ENCODE results near the gene SPATS2. TPM values are rescaled to one million over a fixed set of nuclear protein-coding genes. Genes with fewer than 3 reads are reported as not detected.

SPATS2 gene
- total and polyA plus RNA-seq, 2 of the 4 experiments (the other 2 are of a cell fraction) = 50.6 to 63.3 TPM

DNA sequence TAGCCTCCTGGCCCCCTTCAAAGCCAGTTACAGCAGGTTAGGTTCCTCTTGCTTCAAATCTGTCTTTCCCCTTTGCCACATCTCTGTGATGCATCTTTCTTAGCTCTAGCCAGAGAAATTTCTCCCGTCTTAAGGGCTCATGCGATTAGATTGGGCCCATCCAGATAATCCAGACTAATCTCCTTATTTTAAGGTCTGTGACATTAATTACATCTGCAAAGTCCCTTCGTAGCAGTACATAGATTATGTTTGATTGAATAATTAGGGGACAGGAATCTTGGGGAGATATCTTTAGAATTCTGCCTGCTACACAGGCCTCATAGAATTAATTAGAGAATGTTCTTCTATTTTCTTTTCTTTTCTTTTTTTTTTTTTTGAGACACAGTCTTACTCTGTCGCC is 79.3 kb downstream of the SPATS2 start:
- TF ChIP-seq CEBPB (IDR thresholded peaks at IDR 0.05; ENCODE audit: low read depth, low read length) (no peak), POLR2A (IDR thresholded peaks at IDR 0.05; ENCODE audit: low read depth, low read length) (no peak), BHLHE40 (IDR thresholded peaks at IDR 0.05; ENCODE audit: low read depth, low read length) (no peak), NFE2L2 (IDR thresholded peaks at IDR 0.05; ENCODE audit: low read depth, low read length) (no peak), MAZ (IDR thresholded peaks at IDR 0.05; ENCODE audit: borderline replicate concordance, low read depth, low read length) (no peak), CHD1 (IDR thresholded peaks at IDR 0.05; ENCODE audit: low read depth, low read length) (no peak), MAFK (IDR thresholded peaks at IDR 0.05; ENCODE audit: low read depth, low read length) (no peak), RAD21 (IDR thresholded peaks at IDR 0.05; ENCODE audit: low read length) (no peak), SMC3 (IDR thresholded peaks at IDR 0.05; ENCODE audit: low read depth, low read length) (no peak), RCOR1 (IDR thresholded peaks at IDR 0.05; ENCODE audit: insufficient replicate concordance, low read length) (no peak), MXI1 (IDR thresholded peaks at IDR 0.05; ENCODE audit: borderline replicate concordance, low read depth, low read length) (no peak), FOS (IDR thresholded peaks at IDR 0.05; ENCODE audit: low read depth, low read length) (no peak), RFX5 (IDR thresholded peaks at IDR 0.05; ENCODE audit: low read depth, low read length) (no peak)
- TF ChIP-seq, protein P1, sequence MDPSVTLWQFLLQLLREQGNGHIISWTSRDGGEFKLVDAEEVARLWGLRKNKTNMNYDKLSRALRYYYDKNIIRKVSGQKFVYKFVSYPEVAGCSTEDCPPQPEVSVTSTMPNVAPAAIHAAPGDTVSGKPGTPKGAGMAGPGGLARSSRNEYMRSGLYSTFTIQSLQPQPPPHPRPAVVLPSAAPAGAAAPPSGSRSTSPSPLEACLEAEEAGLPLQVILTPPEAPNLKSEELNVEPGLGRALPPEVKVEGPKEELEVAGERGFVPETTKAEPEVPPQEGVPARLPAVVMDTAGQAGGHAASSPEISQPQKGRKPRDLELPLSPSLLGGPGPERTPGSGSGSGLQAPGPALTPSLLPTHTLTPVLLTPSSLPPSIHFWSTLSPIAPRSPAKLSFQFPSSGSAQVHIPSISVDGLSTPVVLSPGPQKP (IDR thresholded peaks at IDR 0.05; ENCODE audit: borderline replicate concordance, low read depth, low read length) = no peak
- TF ChIP-seq, protein P2, sequence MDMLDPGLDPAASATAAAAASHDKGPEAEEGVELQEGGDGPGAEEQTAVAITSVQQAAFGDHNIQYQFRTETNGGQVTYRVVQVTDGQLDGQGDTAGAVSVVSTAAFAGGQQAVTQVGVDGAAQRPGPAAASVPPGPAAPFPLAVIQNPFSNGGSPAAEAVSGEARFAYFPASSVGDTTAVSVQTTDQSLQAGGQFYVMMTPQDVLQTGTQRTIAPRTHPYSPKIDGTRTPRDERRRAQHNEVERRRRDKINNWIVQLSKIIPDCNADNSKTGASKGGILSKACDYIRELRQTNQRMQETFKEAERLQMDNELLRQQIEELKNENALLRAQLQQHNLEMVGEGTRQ (IDR thresholded peaks at IDR 0.05; ENCODE audit: low read depth, low read length) = no peak
- TF ChIP-seq, protein P3, sequence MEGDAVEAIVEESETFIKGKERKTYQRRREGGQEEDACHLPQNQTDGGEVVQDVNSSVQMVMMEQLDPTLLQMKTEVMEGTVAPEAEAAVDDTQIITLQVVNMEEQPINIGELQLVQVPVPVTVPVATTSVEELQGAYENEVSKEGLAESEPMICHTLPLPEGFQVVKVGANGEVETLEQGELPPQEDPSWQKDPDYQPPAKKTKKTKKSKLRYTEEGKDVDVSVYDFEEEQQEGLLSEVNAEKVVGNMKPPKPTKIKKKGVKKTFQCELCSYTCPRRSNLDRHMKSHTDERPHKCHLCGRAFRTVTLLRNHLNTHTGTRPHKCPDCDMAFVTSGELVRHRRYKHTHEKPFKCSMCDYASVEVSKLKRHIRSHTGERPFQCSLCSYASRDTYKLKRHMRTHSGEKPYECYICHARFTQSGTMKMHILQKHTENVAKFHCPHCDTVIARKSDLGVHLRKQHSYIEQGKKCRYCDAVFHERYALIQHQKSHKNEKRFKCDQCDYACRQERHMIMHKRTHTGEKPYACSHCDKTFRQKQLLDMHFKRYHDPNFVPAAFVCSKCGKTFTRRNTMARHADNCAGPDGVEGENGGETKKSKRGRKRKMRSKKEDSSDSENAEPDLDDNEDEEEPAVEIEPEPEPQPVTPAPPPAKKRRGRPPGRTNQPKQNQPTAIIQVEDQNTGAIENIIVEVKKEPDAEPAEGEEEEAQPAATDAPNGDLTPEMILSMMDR (conservative IDR thresholded peaks at IDR 0.05; ENCODE audit: low read depth, low read length) = no peak
- Histone ChIP-seq H2BK5ac (ENCODE audit: low read depth, low read length, poor library complexity, severe bottlenecking) (no peak overlapping the region), H2BK15ac (ENCODE audit: low read depth, low read length) (no peak overlapping the region), H3K4me3 (ENCODE audit: insufficient read depth, low read depth, low read length) (no peak overlapping the region), H2BK20ac (ENCODE audit: low read depth, low read length) (no peak overlapping the region), H3K9ac (ENCODE audit: low read depth, low read length) (no peak overlapping the region), H2AFZ (replicated peaks; ENCODE audit: low read length, poor library complexity) (no peak overlapping the region), H3K18ac (ENCODE audit: low read depth, low read length) (no peak overlapping the region), H3K9me3 (ENCODE audit: control insufficient read depth, insufficient read depth, low read length) (peaks cover 2% of the 10 kb centered on the region; the same call in 1 of the 2 replicates), H4K5ac (ENCODE audit: low read depth, low read length) (no peak overlapping the region), H4K20me1 (ENCODE audit: insufficient read depth, low read length) (peaks cover 6% of the 10 kb centered on the region; the same call in 1 of the 2 replicates), H3K4me2 (ENCODE audit: low read depth, low read length) (no peak overlapping the region), H3K4me1 (ENCODE audit: control insufficient read depth, insufficient read depth, low read length) (no peaks in the 10 kb centered on the region; the same call in 1 of the 2 replicates), H3K36me3 (ENCODE audit: control insufficient read depth, insufficient read depth, low read length) (no peaks in the 10 kb centered on the region), H4K8ac (ENCODE audit: low read depth in 2 of 2, low read length in 2 of 2) (no peak overlapping the region), H2BK120ac (ENCODE audit: low read depth, low read length) (no peak overlapping the region), H3K23ac (ENCODE audit: low read depth, low read length) (no peak overlapping the region), H3K79me1 (ENCODE audit: low read depth in 1 of 2, low read length in 2 of 2) (peaks cover 19 to 43% of the 10 kb centered on the region in 2 experiments), H2AK9ac (replicated peaks; ENCODE audit: low read depth, low read length, poor library complexity) (no peak overlapping the region), H3K27ac (ENCODE audit: insufficient read depth, low read length) (no peak overlapping the region), H2AK5ac (ENCODE audit: low read depth, low read length) (no peak overlapping the region), H3K14ac (replicated peaks; ENCODE audit: low read depth, low read length) (no peak overlapping the region), H3K4ac (ENCODE audit: low read depth, low read length) (no peak overlapping the region), H3K9me1 (ENCODE audit: insufficient read depth, low read length) (peaks cover 3% of the 10 kb centered on the region; the same call in 1 of the 2 replicates), H3K27me3 (ENCODE audit: control insufficient read depth, insufficient read depth, low read length) (no peaks in the 10 kb centered on the region), H3K56ac (ENCODE audit: extremely low read depth, insufficient read depth, low read length) (no peak overlapping the region), H4K91ac (ENCODE audit: insufficient read depth, low read depth, low read length) (no peak overlapping the region)
- ATAC-seq (ENCODE audit: low read depth) (no peak), DNase-seq (no peak)
- ChIA-PET CTCF (no interaction called here), POLR2A (ENCODE audit: unreplicated experiment) (no interaction called here)
- dilution Hi-C loops (cut with HindIII; ENCODE audit: low sequenced_read_pairs, unreplicated experiment) = no loop called here
- WGBS, 2 experiments (ENCODE audit: extremely low coverage in 2 of 2, insufficient read length in 1 of 2) = 100% methylated on average over 2 of the region's 4 CpGs; no CpG with 5 or more reads in 1 of the 2 experiments
- BruUV-seq (replicated peaks) = no TSS peak
- intact Hi-C loops (cut with micrococcal nuclease) = no loop called here
- in situ Hi-C loops (cut with MboI; ENCODE audit: low sequenced_read_pairs) = no loop called here

Measured in IMR-90 (cell line).